ENCODE results near the gene CD177.

The CD177 gene, protein sequence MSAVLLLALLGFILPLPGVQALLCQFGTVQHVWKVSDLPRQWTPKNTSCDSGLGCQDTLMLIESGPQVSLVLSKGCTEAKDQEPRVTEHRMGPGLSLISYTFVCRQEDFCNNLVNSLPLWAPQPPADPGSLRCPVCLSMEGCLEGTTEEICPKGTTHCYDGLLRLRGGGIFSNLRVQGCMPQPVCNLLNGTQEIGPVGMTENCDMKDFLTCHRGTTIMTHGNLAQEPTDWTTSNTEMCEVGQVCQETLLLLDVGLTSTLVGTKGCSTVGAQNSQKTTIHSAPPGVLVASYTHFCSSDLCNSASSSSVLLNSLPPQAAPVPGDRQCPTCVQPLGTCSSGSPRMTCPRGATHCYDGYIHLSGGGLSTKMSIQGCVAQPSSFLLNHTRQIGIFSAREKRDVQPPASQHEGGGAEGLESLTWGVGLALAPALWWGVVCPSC

DNA sequence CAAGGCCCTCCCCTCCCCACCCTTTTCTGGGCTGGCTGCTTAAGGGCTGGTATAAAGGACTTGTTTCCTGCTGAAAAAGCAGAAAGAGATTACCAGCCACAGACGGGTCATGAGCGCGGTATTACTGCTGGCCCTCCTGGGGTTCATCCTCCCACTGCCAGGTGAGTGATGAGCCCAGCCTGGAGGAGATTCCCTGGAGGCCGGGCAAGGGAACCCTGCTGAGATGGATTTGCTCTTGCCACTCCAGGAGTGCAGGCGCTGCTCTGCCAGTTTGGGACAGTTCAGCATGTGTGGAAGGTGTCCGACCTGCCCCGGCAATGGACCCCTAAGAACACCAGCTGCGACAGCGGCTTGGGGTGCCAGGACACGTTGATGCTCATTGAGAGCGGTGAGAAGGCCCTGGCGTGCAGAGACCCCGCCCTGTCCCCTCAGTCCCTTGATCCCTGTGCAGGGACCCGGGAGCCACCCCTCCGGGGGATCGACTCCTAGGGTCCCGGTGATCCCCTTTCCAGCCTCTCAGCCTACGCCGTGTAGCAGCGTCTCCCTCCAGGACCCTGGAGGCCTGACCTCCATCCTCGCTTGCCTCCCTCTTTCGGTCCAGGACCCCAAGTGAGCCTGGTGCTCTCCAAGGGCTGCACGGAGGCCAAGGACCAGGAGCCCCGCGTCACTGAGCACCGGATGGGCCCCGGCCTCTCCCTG is at the start of gene CD177:
Gene CD177, plus strand, starts transcription at position 81 of the 699 bp plus-strand sequence. Its CDS starts 29 bp downstream, at position 110.
- H3K27ac ChIP-seq, result peak within 1 kb of the TSS; percentile 43; the same call in 1 of the 2 replicates
- no peak for TF ChIP-seq ZFX (IDR thresholded peaks at IDR 0.05)
- TF ChIP-seq, protein P1, sequence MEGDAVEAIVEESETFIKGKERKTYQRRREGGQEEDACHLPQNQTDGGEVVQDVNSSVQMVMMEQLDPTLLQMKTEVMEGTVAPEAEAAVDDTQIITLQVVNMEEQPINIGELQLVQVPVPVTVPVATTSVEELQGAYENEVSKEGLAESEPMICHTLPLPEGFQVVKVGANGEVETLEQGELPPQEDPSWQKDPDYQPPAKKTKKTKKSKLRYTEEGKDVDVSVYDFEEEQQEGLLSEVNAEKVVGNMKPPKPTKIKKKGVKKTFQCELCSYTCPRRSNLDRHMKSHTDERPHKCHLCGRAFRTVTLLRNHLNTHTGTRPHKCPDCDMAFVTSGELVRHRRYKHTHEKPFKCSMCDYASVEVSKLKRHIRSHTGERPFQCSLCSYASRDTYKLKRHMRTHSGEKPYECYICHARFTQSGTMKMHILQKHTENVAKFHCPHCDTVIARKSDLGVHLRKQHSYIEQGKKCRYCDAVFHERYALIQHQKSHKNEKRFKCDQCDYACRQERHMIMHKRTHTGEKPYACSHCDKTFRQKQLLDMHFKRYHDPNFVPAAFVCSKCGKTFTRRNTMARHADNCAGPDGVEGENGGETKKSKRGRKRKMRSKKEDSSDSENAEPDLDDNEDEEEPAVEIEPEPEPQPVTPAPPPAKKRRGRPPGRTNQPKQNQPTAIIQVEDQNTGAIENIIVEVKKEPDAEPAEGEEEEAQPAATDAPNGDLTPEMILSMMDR (conservative IDR thresholded peaks at IDR 0.05), result no peak

DNA sequence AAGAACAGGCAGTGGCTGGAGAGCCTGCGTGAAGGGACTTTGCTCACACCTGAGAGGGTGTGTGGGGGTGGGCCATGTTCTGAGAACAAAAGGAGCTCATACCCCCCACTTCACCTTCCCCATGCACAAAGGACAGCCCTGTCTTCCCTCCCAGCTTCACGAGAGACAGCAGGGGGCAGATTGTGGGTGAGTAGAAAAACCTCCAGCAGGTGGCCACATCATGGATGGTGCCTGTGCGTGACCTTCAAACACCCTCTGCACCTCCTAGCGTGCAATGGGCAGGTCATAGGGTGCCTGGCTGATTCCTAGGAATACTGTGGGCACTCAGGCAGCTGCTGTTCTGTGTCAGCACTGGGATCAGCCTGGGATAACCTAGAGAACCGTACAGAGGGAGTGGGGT is 47.8 kb upstream of the CD177 start:
- H3K27ac ChIP-seq, result no peak overlapping the region
- no peak for TF ChIP-seq ZFX (IDR thresholded peaks at IDR 0.05)
- TF ChIP-seq, protein P1 (conservative IDR thresholded peaks at IDR 0.05), result no peak

DNA sequence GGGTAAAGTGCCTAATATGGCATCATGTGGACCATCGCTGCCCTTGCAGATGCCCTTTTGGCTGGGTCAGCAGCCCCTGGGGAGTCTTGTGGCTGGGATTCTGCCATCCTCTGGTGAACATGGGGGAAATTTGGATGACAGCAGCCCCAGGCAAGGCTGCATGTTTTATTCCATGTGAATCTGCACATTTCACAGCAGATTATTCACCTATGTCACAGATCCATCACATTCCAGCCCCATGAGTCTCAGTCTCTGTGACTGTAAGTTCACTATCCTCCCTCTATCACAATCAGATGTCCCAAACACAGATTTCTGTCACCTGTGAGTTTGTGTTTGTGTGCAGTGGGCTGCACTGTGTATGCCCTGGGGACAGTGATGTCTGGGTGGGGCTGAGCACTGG is 47.4 kb upstream of the CD177 start:
- H3K27ac ChIP-seq, result no peak overlapping the region
- TF ChIP-seq, protein P1 (conservative IDR thresholded peaks at IDR 0.05), result no peak
- TF ChIP-seq ZFX (IDR thresholded peaks at IDR 0.05), result no peak

DNA sequence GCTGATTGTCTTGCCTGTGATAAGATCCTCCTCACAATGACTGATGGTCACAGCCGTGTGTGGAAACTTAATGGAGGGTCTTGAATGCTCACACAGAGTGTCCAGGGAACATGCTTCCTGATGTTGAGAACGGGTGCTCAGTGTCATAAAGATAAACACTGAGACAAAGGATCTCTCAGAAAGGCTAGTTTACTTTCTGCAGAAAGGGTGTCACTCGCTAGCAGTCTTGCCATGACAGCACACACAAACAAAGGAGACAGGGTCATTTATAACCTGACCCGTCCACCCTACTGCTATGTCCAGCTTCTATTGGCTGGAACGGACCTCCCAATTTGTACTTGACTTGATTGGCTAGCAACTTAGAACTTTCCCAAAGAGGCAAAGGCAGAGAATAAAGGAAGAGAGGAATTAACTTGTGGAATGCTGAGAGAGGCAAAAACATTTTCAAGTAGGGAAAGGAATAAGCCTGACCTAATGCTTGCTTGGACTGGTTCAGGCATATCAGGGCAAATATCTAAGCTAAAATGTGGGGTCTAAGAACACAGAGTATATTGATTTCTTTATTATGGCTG is 45.2 kb upstream of the CD177 start:
- TF ChIP-seq ZFX (IDR thresholded peaks at IDR 0.05), result no peak
- TF ChIP-seq, protein P1 (conservative IDR thresholded peaks at IDR 0.05), result no peak

DNA sequence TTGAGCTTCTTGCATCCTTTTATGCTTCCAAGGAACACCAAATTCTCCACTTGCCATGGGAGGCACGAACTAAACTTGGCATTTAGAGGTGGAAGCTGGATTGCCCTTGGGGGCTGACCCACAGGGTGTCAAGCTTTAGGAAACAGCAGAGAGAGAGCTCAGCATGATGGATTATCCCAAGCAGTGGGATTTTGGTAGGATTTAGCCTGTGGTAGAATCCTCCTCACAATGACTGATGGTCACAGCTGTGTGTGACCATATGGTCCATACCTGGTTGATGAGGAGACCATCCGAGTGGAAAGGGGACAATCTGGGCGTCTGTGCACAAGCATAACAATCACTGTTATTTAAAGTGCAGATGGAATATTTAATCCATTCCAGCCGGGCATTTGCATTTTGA is 44.0 kb upstream of the CD177 start:
- TF ChIP-seq, protein P1 (conservative IDR thresholded peaks at IDR 0.05), result no peak
- no peak for TF ChIP-seq ZFX (IDR thresholded peaks at IDR 0.05)
- H3K27ac ChIP-seq, result no peak overlapping the region

More for the DNA sequence above, 45.2 kb upstream of the CD177 start:
- H3K27ac ChIP-seq, result no peak overlapping the region

DNA sequence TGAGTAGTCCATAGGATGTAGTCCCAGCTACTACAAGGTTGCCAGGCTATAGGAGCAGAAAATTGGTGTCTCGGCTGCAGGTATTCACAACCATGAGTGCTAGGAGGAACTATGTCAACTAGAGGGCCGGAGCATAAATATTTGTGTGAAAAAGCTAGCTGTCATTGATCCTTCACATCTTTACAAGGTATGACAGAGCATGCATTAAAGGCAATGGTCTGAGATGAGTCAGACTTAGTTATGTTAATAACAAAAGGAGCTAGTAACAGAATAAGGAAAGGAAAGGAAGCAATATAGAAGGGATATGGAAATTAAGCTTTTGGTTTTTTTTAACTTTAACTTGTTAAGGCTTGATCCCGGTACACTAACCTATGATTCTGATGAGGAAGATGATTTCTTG is 43.3 kb upstream of the CD177 start:
- TF ChIP-seq ZFX (IDR thresholded peaks at IDR 0.05), result no peak
- TF ChIP-seq, protein P1 (conservative IDR thresholded peaks at IDR 0.05), result no peak

DNA sequence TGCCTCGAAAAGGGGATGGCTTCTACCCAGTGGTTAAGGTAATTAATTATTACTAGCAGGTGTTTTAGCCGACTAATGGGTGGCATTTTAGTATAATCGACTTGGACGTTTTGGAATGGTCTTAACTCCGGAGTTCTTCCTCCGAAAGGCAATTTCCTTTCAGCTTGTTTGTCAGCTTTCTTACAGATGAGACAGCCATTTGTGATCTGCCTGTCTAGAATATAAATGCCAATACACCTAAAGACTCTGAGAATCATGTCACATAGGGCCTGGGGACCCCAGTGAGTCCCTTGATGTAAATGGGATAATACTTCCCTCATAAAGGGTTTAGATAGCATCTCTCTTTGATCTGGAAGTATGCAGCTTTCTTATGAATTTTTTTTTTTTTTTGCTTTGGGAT is 42.2 kb upstream of the CD177 start:
- TF ChIP-seq ZFX (IDR thresholded peaks at IDR 0.05), result no peak
- TF ChIP-seq, protein P1 (conservative IDR thresholded peaks at IDR 0.05), result no peak
- H3K27ac ChIP-seq, result no peak overlapping the region

More for the DNA sequence above, 43.3 kb upstream of the CD177 start:
- H3K27ac ChIP-seq, result no peak overlapping the region

Measured in C4-2B (cell line).